Trophoblast cell (in vitro differentiated cells and primary cell): ENCODE measurements around the gene ERCC6.

Experiments
- DNase-seq, 2 donors: peaks; one replicate each; pipeline ENCODE4 v3.0.0-alpha.2; 2016
- H2AFZ ChIP-seq: 2 replicates; pipeline ENCODE4 v1.6.1; 2013; ENCODE audit warnings: low read length, moderate library complexity, mild to moderate bottlenecking; ENCODE audit not compliant: insufficient read depth, poor library complexity
- H2AK5ac ChIP-seq: 2 replicates; pipeline ENCODE4 v1.6.1; 2013; ENCODE audit warnings: mild to moderate bottlenecking, low read length
- H2BK120ac ChIP-seq: 2 replicates; pipeline ENCODE4 v1.6.1; 2013; ENCODE audit warnings: low read length, mild to moderate bottlenecking, moderate library complexity; ENCODE audit not compliant: insufficient read depth, poor library complexity
- H2BK12ac ChIP-seq: 2 replicates; pipeline ENCODE4 v1.6.1; 2013; ENCODE audit warnings: mild to moderate bottlenecking, low read length, moderate library complexity
- H2BK5ac ChIP-seq: 2 replicates; pipeline ENCODE4 v1.6.1; 2013; ENCODE audit warnings: low read length, low read depth, moderate library complexity, mild to moderate bottlenecking; ENCODE audit not compliant: poor library complexity
- H3K14ac ChIP-seq: 2 replicates; pipeline ENCODE4 v1.6.1; 2013; ENCODE audit warnings: mild to moderate bottlenecking, low read length
- H3K18ac ChIP-seq: 2 replicates; pipeline ENCODE4 v1.6.1; 2013; ENCODE audit warnings: mild to moderate bottlenecking, low read length
- H3K23ac ChIP-seq: 2 replicates; pipeline ENCODE4 v1.6.1; 2013; ENCODE audit warnings: low read length
- H3K27ac ChIP-seq: 2 replicates; pipeline ENCODE4 v1.5.1; 2013; ENCODE audit warnings: low read depth, mild to moderate bottlenecking, inconsistent platforms, low read length, moderate library complexity
- H3K27me3 ChIP-seq: 2 replicates; pipeline ENCODE4 v1.6.1; 2013; ENCODE audit warnings: inconsistent platforms, mild to moderate bottlenecking, low read length, moderate library complexity; ENCODE audit not compliant: insufficient read depth
- H3K36me3 ChIP-seq, 2 experiments: 1 replicate in 1 of 2; 2 replicates in 1 of 2; pipeline ENCODE4 v1.6.1; 2013; ENCODE audit warnings: low read length in 2 of 2, mild to moderate bottlenecking in 2 of 2, moderate library complexity in 1 of 2; ENCODE audit not compliant: insufficient read depth in 2 of 2, control insufficient read depth in 1 of 2
- H3K4ac ChIP-seq: 2 replicates; pipeline ENCODE4 v1.6.1; 2013; ENCODE audit warnings: low read depth, mild to moderate bottlenecking, low read length, moderate library complexity
- H3K4me1 ChIP-seq, 2 experiments: 1 replicate in 1 of 2; 2 replicates in 1 of 2; pipeline ENCODE4 v1.6.1; 2013; ENCODE audit warnings: low read length in 2 of 2, mild to moderate bottlenecking in 2 of 2, moderate library complexity in 1 of 2; ENCODE audit not compliant: insufficient read depth in 2 of 2, control insufficient read depth in 1 of 2
- H3K4me2 ChIP-seq: 2 replicates; pipeline ENCODE4 v1.6.1; 2013; ENCODE audit warnings: inconsistent platforms, mild to moderate bottlenecking, low read length, moderate library complexity
- H3K4me3 ChIP-seq: 2 replicates; pipeline ENCODE4 v1.5.1; 2013; ENCODE audit warnings: mild to moderate bottlenecking, low read depth, low read length, inconsistent platforms
- H3K79me1 ChIP-seq: one replicate; pipeline ENCODE4 v1.6.1; 2013; ENCODE audit warnings: low read length
- H3K79me2 ChIP-seq: 2 replicates; pipeline ENCODE4 v1.6.1; 2013; ENCODE audit warnings: low read length, mild to moderate bottlenecking; ENCODE audit not compliant: control insufficient read depth, insufficient read depth, poor library complexity
- H3K9ac ChIP-seq: 2 replicates; pipeline ENCODE4 v1.6.1; 2013; ENCODE audit warnings: mild to moderate bottlenecking, low read length
- H3K9me3 ChIP-seq: 2 replicates; pipeline ENCODE4 v1.6.1; 2013; ENCODE audit warnings: low read depth, mild to moderate bottlenecking, control low read depth, inconsistent platforms, low read length; ENCODE audit not compliant: insufficient read depth
- H4K12ac ChIP-seq: 2 replicates; pipeline ENCODE4 v1.6.1; 2013; ENCODE audit warnings: low read depth, mild to moderate bottlenecking, low read length, moderate library complexity
- H4K8ac ChIP-seq: 2 replicates; pipeline ENCODE4 v1.6.1; 2013; ENCODE audit warnings: low read depth, mild to moderate bottlenecking, low read length, moderate library complexity
- H4K91ac ChIP-seq: one replicate; pipeline ENCODE4 v1.6.1; 2013; ENCODE audit warnings: low read depth, mild to moderate bottlenecking, low read length, moderate library complexity
- WGBS: extraction: QIAGEN DNeasy Blood & Tissue Kit; methylation state at CpG from one replicate; pipeline ENCODE4 v1.1.7; 2013; ENCODE audit warnings: missing lambda C conversion rate; ENCODE audit not compliant: insufficient read length, insufficient coverage; ENCODE audit errors: extremely low coverage; 5-methylcytosine and 5-hydroxymethylcytosine counted together

Gene ERCC6

GRCh38 chr10:49502358-49502757 lies 36.6 kb downstream of the ERCC6 start:
- no peaks in the 10 kb centered on the region for H3K79me2 ChIP-seq
- no peak for DNase-seq
- no peaks in the 10 kb centered on the region for H3K36me3 ChIP-seq
- no peak overlapping the region for H2AK5ac ChIP-seq
- no peak overlapping the region for H2BK120ac ChIP-seq
- WGBS = no CpG with 5 or more reads among the region's 2 CpGs
- no peak overlapping the region for H3K4me3 ChIP-seq
- H3K18ac ChIP-seq = no peak overlapping the region
- H2BK12ac ChIP-seq = no peak overlapping the region
- H3K9me3 ChIP-seq = peaks cover 1% of the 10 kb centered on the region
- peaks cover 0 to 4% of the 10 kb centered on the region in 2 experiments for H3K4me1 ChIP-seq
- no peak overlapping the region for H3K4me2 ChIP-seq
- H2AFZ ChIP-seq = no peak overlapping the region
- no peak overlapping the region for H2BK5ac ChIP-seq
- H3K4ac ChIP-seq = no peak overlapping the region
- H4K8ac ChIP-seq = no peak overlapping the region
- H4K91ac ChIP-seq = no peak overlapping the region
- H3K79me1 ChIP-seq = no peaks in the 10 kb centered on the region
- no peak overlapping the region for H3K23ac ChIP-seq
- no peak overlapping the region for H3K9ac ChIP-seq
- no peak overlapping the region for H3K14ac ChIP-seq
- no peaks in the 10 kb centered on the region for H3K27me3 ChIP-seq
- H3K27ac ChIP-seq = no peak overlapping the region
- no peak overlapping the region for H4K12ac ChIP-seq

GRCh38 chr10:49500412-49500811 lies 38.5 kb downstream of the ERCC6 start:
- WGBS = no CpG with 5 or more reads among the region's 1 CpG
- Histone ChIP-seq H4K91ac (no peak overlapping the region), H2BK120ac (no peak overlapping the region), H2AFZ (no peak overlapping the region), H3K79me2 (no peaks in the 10 kb centered on the region), H3K23ac (no peak overlapping the region), H3K4me2 (no peak overlapping the region), H3K14ac (no peak overlapping the region), H3K4me1 (peaks cover 0 to 4% of the 10 kb centered on the region in 2 experiments), H2BK5ac (no peak overlapping the region), H2AK5ac (no peak overlapping the region), H3K79me1 (no peaks in the 10 kb centered on the region), H3K9me3 (peaks cover 1% of the 10 kb centered on the region), H3K36me3 (no peaks in the 10 kb centered on the region), H3K27ac (no peak overlapping the region), H3K9ac (no peak overlapping the region), H2BK12ac (no peak overlapping the region), H3K27me3 (no peaks in the 10 kb centered on the region), H3K4me3 (no peak overlapping the region), H4K8ac (no peak overlapping the region), H3K4ac (no peak overlapping the region), H4K12ac (no peak overlapping the region), H3K18ac (no peak overlapping the region)
- DNase-seq = peak; percentile 88 to 94

GRCh38 chr10:49499305-49499851 lies 39.5 kb downstream of the ERCC6 start:
- Histone ChIP-seq H3K18ac (no peak overlapping the region), H4K12ac (no peak overlapping the region), H2BK12ac (no peak overlapping the region), H3K79me2 (no peaks in the 10 kb centered on the region), H3K4me2 (no peak overlapping the region), H3K4me1 (peaks cover 0 to 4% of the 10 kb centered on the region in 2 experiments), H3K9me3 (peaks cover 1% of the 10 kb centered on the region), H4K91ac (no peak overlapping the region), H3K27ac (no peak overlapping the region), H2AFZ (no peak overlapping the region), H2BK120ac (no peak overlapping the region), H3K4me3 (no peak overlapping the region), H3K27me3 (no peaks in the 10 kb centered on the region), H3K79me1 (no peaks in the 10 kb centered on the region), H3K9ac (no peak overlapping the region), H2BK5ac (no peak overlapping the region), H3K4ac (no peak overlapping the region), H3K14ac (no peak overlapping the region), H3K36me3 (no peaks in the 10 kb centered on the region), H4K8ac (no peak overlapping the region), H3K23ac (no peak overlapping the region), H2AK5ac (no peak overlapping the region)
- no peak for DNase-seq
- no CpG with 5 or more reads among the region's 5 CpGs for WGBS

- no peaks in the 10 kb centered on the region for H3K79me2 ChIP-seq
- H4K91ac ChIP-seq = no peak overlapping the region
Observed at GRCh38 chr10:49498425-49498824, 40.5 kb downstream of the ERCC6 start.

More at GRCh38 chr10:49498425-49498824, 40.5 kb downstream of the ERCC6 start:
- H3K36me3 ChIP-seq = peaks cover 0 to 2% of the 10 kb centered on the region in 2 experiments
- no peaks in the 10 kb centered on the region for H3K27me3 ChIP-seq
- WGBS = no CpG with 5 or more reads among the region's 2 CpGs
- no peak overlapping the region for H3K4ac ChIP-seq
- H3K14ac ChIP-seq = no peak overlapping the region
- H3K23ac ChIP-seq = no peak overlapping the region
- no peak overlapping the region for H3K27ac ChIP-seq
- H2BK12ac ChIP-seq = no peak overlapping the region
- H2BK120ac ChIP-seq = no peak overlapping the region
- no peak for DNase-seq
- H2AFZ ChIP-seq = no peak overlapping the region
- H3K18ac ChIP-seq = no peak overlapping the region
- H3K4me2 ChIP-seq = no peak overlapping the region
- no peaks in the 10 kb centered on the region for H3K79me1 ChIP-seq
- H2AK5ac ChIP-seq = no peak overlapping the region
- H3K9me3 ChIP-seq = peaks cover 1% of the 10 kb centered on the region
- no peak overlapping the region for H4K8ac ChIP-seq
- H2BK5ac ChIP-seq = no peak overlapping the region
- H3K4me1 ChIP-seq = peaks cover 0 to 4% of the 10 kb centered on the region in 2 experiments
- no peak overlapping the region for H3K4me3 ChIP-seq
- no peak overlapping the region for H4K12ac ChIP-seq
- no peak overlapping the region for H3K9ac ChIP-seq
